Left ventricle myocardium inferior (tissue), 1 donor: ENCODE data around the gene BRI3BP. TPM values are rescaled to one million over a fixed set of nuclear protein-coding genes. Genes with fewer than 3 reads are reported as not detected.

Experiments used
- DNase-seq: peaks from one replicate; pipeline ENCODE4 v3.0.0-alpha.2; 2020
- H3K27ac ChIP-seq: fragments of 200-600 bp; replicated peaks from 2 replicates; pipeline ENCODE4 v1.8.0; 2021
- H3K27me3 ChIP-seq: fragments of 200-600 bp; 2 replicates; pipeline ENCODE4 v1.8.0; 2021; ENCODE audit warnings: low read depth
- H3K36me3 ChIP-seq: fragments of 200-600 bp; 2 replicates; pipeline ENCODE4 v1.8.0; 2021
- H3K4me1 ChIP-seq: fragments of 200-600 bp; 2 replicates; pipeline ENCODE4 v1.8.0; 2021
- H3K4me3 ChIP-seq: fragments of 200-600 bp; 2 replicates; pipeline ENCODE4 v1.8.0; 2021; ENCODE audit warnings: mild to moderate bottlenecking, moderate library complexity
- H3K9me3 ChIP-seq: fragments of 200-600 bp; replicated peaks from 2 replicates; pipeline ENCODE4 v1.8.0; 2021
- intact Hi-C: fragments of 100-400 bp; cut with micrococcal nuclease; formaldehyde crosslinking; loops from one replicate; pipeline ENCODE4 v1.11.0; 2022
- total RNA-seq: library from RNA; stranded (reverse); fragmentation: NEBNext Ultra II Directional; extraction: Animal tissue kit (Norgen Biotek cat#: 25700); gene quantifications from one replicate; pipeline ENCODE4 v1.2.1, GENCODE V29; 2021
- TF ChIP-seq, protein P1 (sequence below): fragments of 200-600 bp; IDR thresholded peaks from 2 replicates; pipeline ENCODE4 v1.8.0; 2021; ENCODE audit warnings: antibody characterized with exemption, mild to moderate bottlenecking, borderline replicate concordance
- donor health status: DM: no; HTN: yes; CAD: no; lungs with severe emphysema.

Gene BRI3BP
- total RNA-seq, 1 donor from 2014 or later = 4.3 TPM

- Histone ChIP-seq H3K4me1 (peaks cover 44% of the 10 kb centered on the region), H3K36me3 (no peaks in the 10 kb centered on the region), H3K9me3 (no peaks in the 10 kb centered on the region), H3K4me3 (peak overlapping the region; percentile 86), H3K27ac (no peak overlapping the region), H3K27me3 (no peaks in the 10 kb centered on the region)
- intact Hi-C loops = no loop called here
- no peak for DNase-seq
- TF ChIP-seq, protein P1, sequence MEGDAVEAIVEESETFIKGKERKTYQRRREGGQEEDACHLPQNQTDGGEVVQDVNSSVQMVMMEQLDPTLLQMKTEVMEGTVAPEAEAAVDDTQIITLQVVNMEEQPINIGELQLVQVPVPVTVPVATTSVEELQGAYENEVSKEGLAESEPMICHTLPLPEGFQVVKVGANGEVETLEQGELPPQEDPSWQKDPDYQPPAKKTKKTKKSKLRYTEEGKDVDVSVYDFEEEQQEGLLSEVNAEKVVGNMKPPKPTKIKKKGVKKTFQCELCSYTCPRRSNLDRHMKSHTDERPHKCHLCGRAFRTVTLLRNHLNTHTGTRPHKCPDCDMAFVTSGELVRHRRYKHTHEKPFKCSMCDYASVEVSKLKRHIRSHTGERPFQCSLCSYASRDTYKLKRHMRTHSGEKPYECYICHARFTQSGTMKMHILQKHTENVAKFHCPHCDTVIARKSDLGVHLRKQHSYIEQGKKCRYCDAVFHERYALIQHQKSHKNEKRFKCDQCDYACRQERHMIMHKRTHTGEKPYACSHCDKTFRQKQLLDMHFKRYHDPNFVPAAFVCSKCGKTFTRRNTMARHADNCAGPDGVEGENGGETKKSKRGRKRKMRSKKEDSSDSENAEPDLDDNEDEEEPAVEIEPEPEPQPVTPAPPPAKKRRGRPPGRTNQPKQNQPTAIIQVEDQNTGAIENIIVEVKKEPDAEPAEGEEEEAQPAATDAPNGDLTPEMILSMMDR = no peak
Observed at GRCh38 chr12:125064492-125064891, 71.0 kb downstream of the BRI3BP start.

- peak; percentile 82 for DNase-seq
- Histone ChIP-seq H3K4me1 (peaks cover 49% of the 10 kb centered on the region), H3K27me3 (no peaks in the 10 kb centered on the region), H3K27ac (peak within 1 kb of the TSS; percentile 75), H3K36me3 (no peaks in the 10 kb centered on the region), H3K9me3 (no peaks in the 10 kb centered on the region), H3K4me3 (peak within 1 kb of the TSS; percentile 86)
- TF ChIP-seq, protein P1 = no peak
- intact Hi-C loops = no loop called here
Observed at GRCh38 chr12:125065021-125065918, 71.8 kb downstream of the BRI3BP start, which contains the start of gene AACS. Gene AACS, plus strand, starts transcription at chr12:125065435. Its CDS starts 150 bp downstream, at chr12:125065585.

DNA sequence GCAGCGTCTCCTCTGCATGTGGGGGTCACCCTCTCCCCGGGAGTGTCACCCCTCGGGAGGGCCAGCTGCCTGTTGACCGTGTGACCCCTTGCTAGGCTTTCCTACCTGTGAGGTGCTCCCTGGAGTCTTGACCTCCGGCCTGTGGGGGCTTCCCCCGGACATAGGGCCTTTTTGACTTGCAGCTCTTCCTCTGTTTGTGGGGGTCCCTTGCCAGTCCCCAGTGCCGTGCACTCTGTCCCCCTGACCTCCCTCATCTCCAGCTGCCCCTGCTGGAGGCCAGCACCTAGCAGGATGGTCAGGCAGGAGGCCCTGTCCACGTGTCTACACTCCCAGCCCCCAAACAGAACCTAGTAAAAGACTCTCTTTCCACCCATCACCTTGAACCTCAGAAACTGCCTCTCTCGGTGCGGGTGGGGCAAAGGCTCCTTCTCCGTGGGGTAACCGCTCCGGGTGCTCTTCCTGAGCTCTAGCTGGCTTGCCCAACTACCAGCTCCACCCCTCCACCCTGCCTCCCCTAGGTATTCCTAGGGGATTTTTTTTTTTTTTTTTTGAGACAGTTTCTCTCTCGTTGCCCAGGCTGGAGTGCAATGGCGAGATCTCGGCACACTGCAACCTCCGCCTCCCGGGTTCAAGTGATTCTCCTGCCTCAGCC is 72.6 kb downstream of the BRI3BP start:
- intact Hi-C loops = no loop called here
- TF ChIP-seq, protein P1 = no peak
- no peak for DNase-seq

DNA sequence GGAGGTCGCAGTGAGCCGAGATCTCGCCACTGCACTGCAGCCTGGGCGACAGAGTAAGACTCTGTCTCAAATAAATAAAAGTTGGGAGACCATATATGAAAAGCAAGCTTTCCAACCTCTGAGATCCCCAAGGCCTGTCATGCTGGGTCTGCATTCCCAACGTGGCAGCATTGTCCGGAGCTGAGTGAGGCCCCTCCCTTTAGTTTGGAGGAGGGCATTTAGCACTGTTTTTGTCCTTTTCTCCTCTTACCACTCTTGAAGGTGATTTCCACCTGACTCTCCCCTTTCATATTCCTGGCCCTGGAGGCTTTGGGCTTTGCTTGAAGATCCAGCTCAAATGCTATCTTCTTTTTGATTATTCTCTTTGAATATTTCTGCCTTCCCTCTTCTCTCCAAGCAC is 74.9 kb downstream of the BRI3BP start:
- intact Hi-C loops = no loop called here
- DNase-seq = no peak
- Histone ChIP-seq H3K36me3 (no peaks in the 10 kb centered on the region), H3K9me3 (no peaks in the 10 kb centered on the region), H3K27me3 (no peaks in the 10 kb centered on the region), H3K4me1 (peaks cover 49% of the 10 kb centered on the region), H3K27ac (peak overlapping the region; percentile 70), H3K4me3 (no peak overlapping the region)
- TF ChIP-seq, protein P1 = no peak

More for the DNA sequence above, 72.6 kb downstream of the BRI3BP start:
- Histone ChIP-seq H3K9me3 (no peaks in the 10 kb centered on the region), H3K27me3 (no peaks in the 10 kb centered on the region), H3K27ac (peak overlapping the region; percentile 75), H3K4me3 (peak overlapping the region; percentile 86), H3K4me1 (peaks cover 49% of the 10 kb centered on the region), H3K36me3 (no peaks in the 10 kb centered on the region)

DNA sequence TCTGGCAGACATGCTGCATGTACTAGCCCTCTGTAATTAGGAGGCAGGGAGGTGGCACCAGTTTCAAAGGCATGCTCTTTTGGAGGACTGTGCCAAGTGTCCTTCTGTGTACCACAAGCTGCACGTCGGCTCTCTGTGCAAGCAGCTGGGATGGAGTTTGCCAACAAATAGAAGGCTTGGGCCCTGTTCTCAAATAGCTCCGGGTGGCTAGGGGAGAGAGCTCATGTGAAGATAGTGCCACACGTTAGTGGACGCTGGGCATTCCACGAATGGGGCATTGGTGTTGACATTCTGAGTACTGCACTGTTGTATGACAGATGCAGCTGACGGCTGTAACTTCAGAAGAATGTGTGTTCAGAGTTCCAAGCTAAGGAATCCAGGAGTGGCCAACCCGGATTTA is 76.2 kb downstream of the BRI3BP start:
- DNase-seq = no peak
- intact Hi-C loops = no loop called here
- Histone ChIP-seq H3K27me3 (no peaks in the 10 kb centered on the region), H3K36me3 (no peaks in the 10 kb centered on the region), H3K4me1 (peaks cover 44% of the 10 kb centered on the region), H3K4me3 (no peak overlapping the region), H3K9me3 (no peaks in the 10 kb centered on the region), H3K27ac (peak overlapping the region; percentile 70)
- TF ChIP-seq, protein P1 = no peak
